Osteocyte (in vitro differentiated cells): Measurements from ENCODE around the gene PYGB. TPM values are rescaled to one million over a fixed set of nuclear protein-coding genes. Genes with fewer than 3 reads are reported as not detected.

ENCODE experiments used
- total RNA-seq: library from RNA; stranded (reverse); gene quantifications from 2 replicates; pipeline ENCODE4 v1.2.1, GENCODE V29; 2021

Gene PYGB
- total RNA-seq, 1 donor from 2014 or later = 234 TPM

Other genes with a start within 250 kb of the PYGB start
- gene ACSS1, start 189.9 kb upstream of the PYGB start, total RNA-seq = 7.6 and 8.2 TPM in 2 replicates
- gene VSX1, start 165.9 kb upstream of the PYGB start, total RNA-seq = not detected in 2 replicates
- 62.0 and 62.5 TPM in 2 replicates for gene ENTPD6, start 52.4 kb upstream of the PYGB start, total RNA-seq
- 42.9 and 50.3 TPM in 2 replicates for gene ABHD12, start 142.8 kb downstream of the PYGB start, total RNA-seq
- gene GINS1, start 159.6 kb downstream of the PYGB start, total RNA-seq = 5.8 and 6.2 TPM in 2 replicates